Uterus (tissue), 4 donors: ENCODE data around the gene FRMD5. TPM values are rescaled to one million over a fixed set of nuclear protein-coding genes. Genes with fewer than 3 reads are reported as not detected.

Source experiments
- DNase-seq, 2 donors: peaks; one replicate each; pipeline ENCODE4 v3.0.0-alpha.2; 2019 to 2020
- H3K27ac ChIP-seq, 2 donors: fragments of 200-600 bp; sonication (generic); 1 replicate in 1 of 2; 2 replicates in 1 of 2; pipeline ENCODE4 v1.5.1; 2016 to 2018
- H3K27me3 ChIP-seq, 2 donors: fragments of 200-600 bp; sonication (generic); one replicate each; pipeline ENCODE4 v1.5.1; 2018 to 2019; ENCODE audit warnings: control low read depth in 1 of 2
- H3K36me3 ChIP-seq, 2 donors: fragments of 200-600 bp; sonication (generic); one replicate each; pipeline ENCODE4 v1.5.1; 2019; ENCODE audit warnings: control low read depth in 1 of 2
- H3K4me1 ChIP-seq, 2 donors: fragments of 200-600 bp; sonication (generic); one replicate each; pipeline ENCODE4 v1.5.1; 2018 to 2019; ENCODE audit warnings: control low read depth in 1 of 2
- H3K4me3 ChIP-seq, 2 donors: fragments of 200-600 bp; sonication (generic); 1 replicate in 1 of 2; 2 replicates in 1 of 2; pipeline ENCODE4 v1.5.1; 2018 to 2019; ENCODE audit warnings: mild to moderate bottlenecking in 1 of 2
- H3K9me3 ChIP-seq, 2 donors: fragments of 200-600 bp; sonication (generic); one replicate each; pipeline ENCODE4 v1.5.1; 2019; ENCODE audit warnings: control low read depth in 1 of 2
- POLR2A ChIP-seq, 2 donors: fragments of 450-650 bp; IDR thresholded peaks; one replicate each; pipeline ENCODE4 v1.6.1; 2016; ENCODE audit warnings: antibody characterized with exemption in 2 of 2, mild to moderate bottlenecking in 1 of 2, moderate library complexity in 1 of 2
- intact Hi-C: fragments of 100-400 bp; cut with DNase I; formaldehyde crosslinking; loops from one replicate; pipeline ENCODE4 v1.15.1; 2023; ENCODE audit warnings: low total_unique reads
- total RNA-seq, 4 donors: library from RNA; depleted of rRNA in 3 of 4; stranded (reverse); fragments of >200 nt in 3 of 4; gene quantifications; one replicate each; pipeline versions ENCODE4 v1.1.0 to v1.2.4, GENCODE V29; 2014 to 2023
- TF ChIP-seq, protein P1 (sequence below), 4 experiments: fragments of 200-600 bp in 2 of 4; fragments of 450-650 bp in 2 of 4; sonication (generic) in 2 of 4; IDR thresholded peaks; one replicate each; pipeline ENCODE4 v1.5.1; 2016 to 2019; ENCODE audit warnings: antibody characterized with exemption in 4 of 4, mild to moderate bottlenecking in 2 of 4, moderate library complexity in 1 of 4
- donor health status: DM: yes; HTN: yes; CAD: no.

The FRMD5 gene
- total RNA-seq, 4 donors from 2014 or later, result 0.37 to 1.0 TPM; not detected in 2

- no peaks in the 10 kb centered on the region for H3K9me3 ChIP-seq
- intact Hi-C loops, result no loop called here
- H3K4me1 ChIP-seq, result no peaks in the 10 kb centered on the region
- no peaks in the 10 kb centered on the region for H3K36me3 ChIP-seq
- TF ChIP-seq POLR2A (IDR thresholded peaks at IDR 0.05), result no peak
- TF ChIP-seq, protein P1, sequence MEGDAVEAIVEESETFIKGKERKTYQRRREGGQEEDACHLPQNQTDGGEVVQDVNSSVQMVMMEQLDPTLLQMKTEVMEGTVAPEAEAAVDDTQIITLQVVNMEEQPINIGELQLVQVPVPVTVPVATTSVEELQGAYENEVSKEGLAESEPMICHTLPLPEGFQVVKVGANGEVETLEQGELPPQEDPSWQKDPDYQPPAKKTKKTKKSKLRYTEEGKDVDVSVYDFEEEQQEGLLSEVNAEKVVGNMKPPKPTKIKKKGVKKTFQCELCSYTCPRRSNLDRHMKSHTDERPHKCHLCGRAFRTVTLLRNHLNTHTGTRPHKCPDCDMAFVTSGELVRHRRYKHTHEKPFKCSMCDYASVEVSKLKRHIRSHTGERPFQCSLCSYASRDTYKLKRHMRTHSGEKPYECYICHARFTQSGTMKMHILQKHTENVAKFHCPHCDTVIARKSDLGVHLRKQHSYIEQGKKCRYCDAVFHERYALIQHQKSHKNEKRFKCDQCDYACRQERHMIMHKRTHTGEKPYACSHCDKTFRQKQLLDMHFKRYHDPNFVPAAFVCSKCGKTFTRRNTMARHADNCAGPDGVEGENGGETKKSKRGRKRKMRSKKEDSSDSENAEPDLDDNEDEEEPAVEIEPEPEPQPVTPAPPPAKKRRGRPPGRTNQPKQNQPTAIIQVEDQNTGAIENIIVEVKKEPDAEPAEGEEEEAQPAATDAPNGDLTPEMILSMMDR (IDR thresholded peaks at IDR 0.05), result no peak
- H3K4me3 ChIP-seq, result no peak overlapping the region
- DNase-seq, result no peak
- H3K27me3 ChIP-seq, result no peaks in the 10 kb centered on the region
- no peak overlapping the region for H3K27ac ChIP-seq
Observed at GRCh38 chr15:43941555-43941954, 253.5 kb downstream of the FRMD5 start.

DNA sequence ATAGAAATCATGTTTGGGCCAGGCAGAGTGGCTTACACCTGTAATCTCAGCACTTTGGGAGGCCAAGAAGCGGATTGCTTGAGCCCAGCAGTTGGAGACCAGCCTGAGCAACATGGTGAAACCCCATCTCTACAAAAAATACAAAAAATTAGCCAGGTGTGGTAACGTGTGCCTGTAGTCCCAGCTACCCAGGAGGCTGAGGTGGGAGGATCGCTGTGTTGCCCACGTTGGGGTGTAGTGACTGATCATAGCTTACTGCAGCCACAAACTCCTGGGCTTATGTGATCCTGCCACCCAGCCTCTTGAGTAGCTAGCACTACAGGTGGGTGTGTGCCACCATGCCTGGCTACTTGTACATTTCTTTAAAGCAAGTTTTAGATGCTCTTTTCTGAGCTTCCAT lies 254.0 kb downstream of the FRMD5 start:
- no peak for DNase-seq
- H3K4me1 ChIP-seq, result no peaks in the 10 kb centered on the region
- no peaks in the 10 kb centered on the region for H3K36me3 ChIP-seq
- no peak overlapping the region for H3K4me3 ChIP-seq
- no peak overlapping the region for H3K27ac ChIP-seq
- H3K27me3 ChIP-seq, result no peaks in the 10 kb centered on the region
- TF ChIP-seq POLR2A (IDR thresholded peaks at IDR 0.05), result no peak
- TF ChIP-seq, protein P1 (IDR thresholded peaks at IDR 0.05), result no peak
- intact Hi-C loops, result no loop called here
- no peaks in the 10 kb centered on the region for H3K9me3 ChIP-seq

- H3K36me3 ChIP-seq, result no peaks in the 10 kb centered on the region
- TF ChIP-seq, protein P1 (IDR thresholded peaks at IDR 0.05), result no peak
- no peak for TF ChIP-seq POLR2A (IDR thresholded peaks at IDR 0.05)
- no peaks in the 10 kb centered on the region for H3K9me3 ChIP-seq
- H3K27me3 ChIP-seq, result no peaks in the 10 kb centered on the region
- H3K27ac ChIP-seq, result no peak overlapping the region
- intact Hi-C loops, result no loop called here
- no peaks in the 10 kb centered on the region for H3K4me1 ChIP-seq
- no peak overlapping the region for H3K4me3 ChIP-seq
- no peak for DNase-seq
Observed at GRCh38 chr15:43939070-43939469, 256.0 kb downstream of the FRMD5 start.

DNA sequence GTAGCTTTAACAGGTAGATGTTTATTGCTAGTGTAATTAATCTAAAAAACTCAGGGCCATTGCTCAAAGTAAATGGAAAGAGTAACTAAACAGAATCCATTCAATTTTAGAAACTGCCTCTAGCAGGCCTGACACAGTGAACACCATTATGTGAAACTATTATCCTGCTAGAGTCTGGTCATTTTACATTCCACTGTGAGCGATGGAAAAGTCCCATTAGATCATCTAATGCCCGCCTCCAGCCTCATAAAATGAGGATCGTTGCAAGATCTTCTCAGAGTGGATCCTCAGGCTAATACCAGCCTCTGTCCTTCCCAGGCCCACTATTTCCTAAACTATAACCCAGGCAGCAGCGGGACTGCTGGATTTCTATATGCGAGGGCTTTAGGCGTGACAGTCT lies 260.6 kb downstream of the FRMD5 start:
- Histone ChIP-seq H3K36me3 (no peaks in the 10 kb centered on the region), H3K27ac (no peak overlapping the region), H3K9me3 (no peaks in the 10 kb centered on the region), H3K4me3 (no peak overlapping the region), H3K4me1 (no peaks in the 10 kb centered on the region), H3K27me3 (no peaks in the 10 kb centered on the region)
- intact Hi-C loops, result no loop called here
- TF ChIP-seq POLR2A (IDR thresholded peaks at IDR 0.05), result no peak
- TF ChIP-seq, protein P1 (IDR thresholded peaks at IDR 0.05), result no peak
- DNase-seq, result no peak

GRCh38 chr15:43932907-43933306 lies 262.2 kb downstream of the FRMD5 start:
- TF ChIP-seq, protein P1 (IDR thresholded peaks at IDR 0.05), result no peak
- TF ChIP-seq POLR2A (IDR thresholded peaks at IDR 0.05), result no peak
- Histone ChIP-seq H3K36me3 (no peaks in the 10 kb centered on the region), H3K9me3 (no peaks in the 10 kb centered on the region), H3K4me3 (no peak overlapping the region), H3K27ac (no peak overlapping the region), H3K4me1 (no peaks in the 10 kb centered on the region), H3K27me3 (no peaks in the 10 kb centered on the region)
- DNase-seq, result no peak
- intact Hi-C loops, result no loop called here
